Karpas-422 (cell line): Measurements from ENCODE around the gene PNPLA7. TPM values are rescaled to one million over a fixed set of nuclear protein-coding genes. Genes with fewer than 3 reads are reported as not detected.
"Not testable (repeated sequence)": the region's sequence is repeated elsewhere in the genome, so short reads cannot be mapped to it uniquely, and the experiment has no call there.

Experiments used
- DNase-seq: peaks from one replicate; pipeline ENCODE4 v3.0.0-alpha.2; 2015
- H2AFZ ChIP-seq: fragments of 200-600 bp; sonication (generic); 2 replicates; pipeline ENCODE4 v1.6.1; 2014; ENCODE audit warnings: antibody characterized with exemption, low read length, mixed read lengths
- H3K27ac ChIP-seq: fragments of 200-600 bp; sonication (generic); 2 replicates; pipeline ENCODE4 v1.5.1; 2014; ENCODE audit warnings: mild to moderate bottlenecking, low read length, moderate library complexity
- H3K27me3 ChIP-seq: fragments of 200-600 bp; sonication (generic); 2 replicates; pipeline ENCODE4 v1.6.1; 2014; ENCODE audit warnings: low read length, mixed read lengths
- H3K36me3 ChIP-seq: fragments of 200-600 bp; sonication (generic); 2 replicates; pipeline ENCODE4 v1.6.1; 2014; ENCODE audit warnings: low read length, mixed read lengths; ENCODE audit not compliant: insufficient read depth
- H3K4me1 ChIP-seq: fragments of 200-600 bp; sonication (generic); 2 replicates; pipeline ENCODE4 v1.6.1; 2014; ENCODE audit warnings: mild to moderate bottlenecking, low read length, mixed read lengths
- H3K4me2 ChIP-seq: fragments of 200-600 bp; sonication (generic); 2 replicates; pipeline ENCODE4 v1.6.1; 2014; ENCODE audit warnings: low read length, low read depth, mild to moderate bottlenecking; ENCODE audit not compliant: poor library complexity, severe bottlenecking
- H3K4me3 ChIP-seq: fragments of 200-600 bp; sonication (generic); 2 replicates; pipeline ENCODE4 v1.5.1; 2014; ENCODE audit warnings: mild to moderate bottlenecking, antibody characterized with exemption, low read length, mixed read lengths
- H3K79me2 ChIP-seq: fragments of 200-600 bp; sonication (generic); 2 replicates; pipeline ENCODE4 v1.6.1; 2014; ENCODE audit warnings: mild to moderate bottlenecking, low read length, mixed read lengths
- H3K9ac ChIP-seq: fragments of 200-600 bp; sonication (generic); 2 replicates; pipeline ENCODE4 v1.6.0; 2014; ENCODE audit warnings: low read length
- H3K9me2 ChIP-seq: fragments of 200-600 bp; sonication (generic), shearing (Covaris generic); replicated peaks from 2 replicates; pipeline ENCODE4 v1.6.0; 2014; ENCODE audit warnings: mild to moderate bottlenecking, low read length, moderate library complexity; ENCODE audit not compliant: insufficient read depth
- H3K9me3 ChIP-seq: fragments of 300-700, 200-600 bp; sonication (generic); 2 replicates; pipeline ENCODE4 v1.6.1; 2014; ENCODE audit warnings: low read length, mixed read lengths
- H4K20me1 ChIP-seq: fragments of 200-600 bp; sonication (generic); 2 replicates; pipeline ENCODE4 v1.6.1; 2014; ENCODE audit warnings: mild to moderate bottlenecking, antibody characterized with exemption, low read length, low read depth; ENCODE audit not compliant: insufficient read depth
- total RNA-seq: library from RNA; depleted of rRNA; stranded (reverse); fragments of >200 nt; shearing (Covaris generic); gene quantifications from 2 replicates; pipeline ENCODE4 v1.2.3, GENCODE V29; 2014; ENCODE audit warnings: low replicate concordance

PNPLA7 gene
- total RNA-seq, 1 experiment from 2014 or later, result 1.8 TPM

- not testable (repeated sequence) for H3K9me3 ChIP-seq, DNase-seq, H3K9ac ChIP-seq, H3K4me1 ChIP-seq, H3K27me3 ChIP-seq, H3K27ac ChIP-seq, H3K4me3 ChIP-seq, H3K36me3 ChIP-seq, H4K20me1 ChIP-seq, H3K4me2 ChIP-seq, H3K9me2 ChIP-seq, H3K79me2 ChIP-seq, H2AFZ ChIP-seq
Observed at GRCh38 chr9:137518661-137519459, 31.3 kb downstream of the PNPLA7 start.

DNA sequence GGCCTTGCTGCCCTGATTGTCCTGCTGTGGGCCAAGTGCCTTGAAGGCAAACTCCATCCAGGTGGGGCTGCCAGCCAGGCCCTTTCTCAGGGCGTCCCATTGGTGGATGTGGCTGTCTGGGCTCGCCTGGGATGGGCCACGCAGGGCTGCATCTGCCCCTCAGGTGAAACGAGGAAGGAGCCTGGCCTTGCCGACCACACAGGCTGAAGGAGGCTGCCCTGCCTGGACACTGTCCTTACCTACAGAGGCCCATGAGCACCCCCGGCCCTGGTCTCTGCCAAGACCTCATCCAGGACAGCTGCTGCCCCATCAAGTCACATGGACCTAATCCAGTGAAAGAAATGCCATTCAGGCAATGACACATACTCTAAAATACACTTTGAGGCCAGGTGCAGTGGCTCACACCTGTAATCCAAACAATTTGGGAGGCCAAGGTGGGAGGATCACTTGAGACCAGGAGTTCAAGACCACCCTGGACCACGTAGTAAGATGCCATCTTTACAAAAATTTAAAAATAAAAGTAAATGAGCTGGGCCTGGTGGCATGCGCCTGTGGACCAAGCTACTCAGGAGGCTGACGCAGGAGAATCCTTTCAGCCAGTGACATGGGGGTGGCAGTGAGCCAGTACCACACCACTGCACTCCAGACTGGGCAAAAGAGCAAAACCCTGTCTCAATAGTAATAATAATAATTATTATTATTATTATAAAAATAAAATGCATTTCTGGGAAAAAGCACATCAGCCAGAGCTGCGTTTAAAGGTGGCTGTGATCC lies 33.9 kb downstream of the PNPLA7 start:
- Histone ChIP-seq H4K20me1 (no peaks in the 10 kb centered on the region), H3K36me3 (no peaks in the 10 kb centered on the region), H3K9me3 (no peaks in the 10 kb centered on the region), H3K79me2 (no peaks in the 10 kb centered on the region), H3K27me3 (no peaks in the 10 kb centered on the region), H3K9me2 (no peaks in the 10 kb centered on the region), H3K4me3 (no peak overlapping the region), H3K4me2 (no peak overlapping the region), H3K9ac (no peak overlapping the region), H3K27ac (no peak overlapping the region), H2AFZ (no peak overlapping the region), H3K4me1 (no peaks in the 10 kb centered on the region)
- no peak for DNase-seq

DNA sequence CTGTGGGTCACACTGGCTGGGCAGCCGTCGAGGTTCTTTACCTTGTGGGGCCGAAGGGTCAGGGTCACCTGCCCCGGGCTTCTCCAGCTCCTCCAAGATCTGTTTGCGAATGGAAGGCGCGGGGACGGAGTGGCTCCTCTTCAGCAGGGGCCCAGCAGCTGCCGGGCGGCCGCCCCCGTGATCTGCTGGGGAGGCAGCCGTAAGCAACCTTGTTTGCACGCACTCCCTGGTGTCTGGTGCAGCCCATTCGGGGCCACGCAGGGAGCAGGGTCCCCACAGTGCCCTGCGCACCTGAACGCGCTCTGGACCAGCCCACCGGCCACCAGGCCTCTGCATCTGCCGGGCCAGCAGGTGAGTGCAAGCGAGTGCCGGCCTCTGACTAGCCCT lies 34.9 kb downstream of the PNPLA7 start:
- H3K27ac ChIP-seq, result no peak overlapping the region
- H3K4me3 ChIP-seq, result no peak overlapping the region
- DNase-seq, result no peak
- no peaks in the 10 kb centered on the region for H3K9me2 ChIP-seq
- H3K4me1 ChIP-seq, result no peaks in the 10 kb centered on the region
- no peak overlapping the region for H3K4me2 ChIP-seq
- H4K20me1 ChIP-seq, result no peaks in the 10 kb centered on the region
- H3K79me2 ChIP-seq, result no peaks in the 10 kb centered on the region
- no peaks in the 10 kb centered on the region for H3K9me3 ChIP-seq
- H3K9ac ChIP-seq, result no peak overlapping the region
- H3K27me3 ChIP-seq, result no peaks in the 10 kb centered on the region
- H3K36me3 ChIP-seq, result no peaks in the 10 kb centered on the region
- H2AFZ ChIP-seq, result no peak overlapping the region

- no peaks in the 10 kb centered on the region for H3K79me2 ChIP-seq
- H3K4me2 ChIP-seq, result no peak overlapping the region
- H3K27me3 ChIP-seq, result no peaks in the 10 kb centered on the region
- H2AFZ ChIP-seq, result no peak overlapping the region
- H3K4me3 ChIP-seq, result no peak overlapping the region
- H4K20me1 ChIP-seq, result no peaks in the 10 kb centered on the region
- H3K27ac ChIP-seq, result no peak overlapping the region
- H3K4me1 ChIP-seq, result no peaks in the 10 kb centered on the region
- H3K9me3 ChIP-seq, result no peaks in the 10 kb centered on the region
- no peak overlapping the region for H3K9ac ChIP-seq
- H3K36me3 ChIP-seq, result no peaks in the 10 kb centered on the region
- no peaks in the 10 kb centered on the region for H3K9me2 ChIP-seq
- no peak for DNase-seq
Observed at GRCh38 chr9:137514691-137515337, 35.4 kb downstream of the PNPLA7 start.

GRCh38 chr9:137513801-137514570 lies 36.2 kb downstream of the PNPLA7 start:
- H3K9me3 ChIP-seq, H3K4me3 ChIP-seq, H4K20me1 ChIP-seq, H3K4me2 ChIP-seq, H3K9me2 ChIP-seq, H3K36me3 ChIP-seq, DNase-seq, H3K4me1 ChIP-seq, H3K79me2 ChIP-seq, H3K27ac ChIP-seq, H3K27me3 ChIP-seq, H2AFZ ChIP-seq, H3K9ac ChIP-seq: not testable (repeated sequence)

DNA sequence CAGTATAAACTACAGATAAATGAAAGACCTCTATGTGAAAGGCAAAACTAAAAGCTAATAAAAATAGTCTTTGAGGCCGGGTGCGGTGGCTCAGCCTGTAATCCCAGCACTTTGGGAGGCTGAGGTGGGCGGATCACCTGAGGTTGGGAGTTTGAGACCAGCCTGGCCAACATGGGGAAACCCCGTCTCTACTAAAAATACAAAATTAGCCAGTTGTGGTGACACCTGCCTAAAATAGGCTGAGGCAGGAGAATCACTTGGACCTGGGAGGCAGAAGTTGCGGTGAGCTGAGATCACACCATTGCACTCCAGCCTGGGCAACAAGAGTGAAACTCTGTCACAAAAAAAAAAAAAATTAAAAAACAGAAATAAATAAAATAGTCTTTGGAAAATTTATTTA lies 37.1 kb downstream of the PNPLA7 start:
- H3K9me3 ChIP-seq, H3K9ac ChIP-seq, H2AFZ ChIP-seq, H3K4me2 ChIP-seq, H3K27ac ChIP-seq, H3K79me2 ChIP-seq, DNase-seq, H3K27me3 ChIP-seq, H3K4me1 ChIP-seq, H3K9me2 ChIP-seq, H3K4me3 ChIP-seq, H4K20me1 ChIP-seq, H3K36me3 ChIP-seq: not testable (repeated sequence)

DNA sequence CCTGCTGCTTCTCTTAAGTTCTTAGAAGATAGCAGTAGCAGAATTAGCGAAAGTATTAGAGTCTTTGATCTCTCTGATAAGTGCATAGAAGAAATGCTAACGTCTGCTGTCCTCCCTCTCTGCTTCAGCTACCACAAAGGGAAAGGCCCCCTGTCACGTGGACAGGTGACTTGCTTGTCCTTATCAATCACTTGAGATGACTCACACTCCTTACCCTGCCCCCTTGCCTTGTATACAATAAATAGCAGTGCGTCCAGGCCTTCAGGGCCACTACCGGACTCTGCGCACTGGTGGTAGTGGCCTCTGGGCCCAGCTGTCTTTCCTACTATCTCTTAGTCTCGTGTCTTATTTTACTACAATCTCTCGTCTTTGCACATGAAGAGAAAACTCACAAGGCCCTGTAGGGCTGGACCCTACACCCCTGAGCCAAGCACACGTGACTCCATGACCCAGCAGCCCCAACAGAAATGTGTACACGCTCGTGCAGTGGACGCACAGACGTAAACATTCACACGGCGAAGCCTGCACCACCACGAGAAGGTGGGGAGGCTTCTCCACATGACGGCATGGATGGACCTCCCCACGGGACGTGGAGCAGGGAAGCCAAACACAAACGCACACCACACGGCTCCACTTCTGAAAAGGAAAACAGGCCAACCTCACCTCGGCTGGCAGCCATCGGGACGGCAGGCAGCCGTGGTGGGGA lies 38.3 kb downstream of the PNPLA7 start:
- H3K36me3 ChIP-seq, result no peaks in the 10 kb centered on the region
- H3K79me2 ChIP-seq, result no peaks in the 10 kb centered on the region
- no peaks in the 10 kb centered on the region for H3K27me3 ChIP-seq
- H3K4me3 ChIP-seq, result no peak overlapping the region
- no peak overlapping the region for H3K27ac ChIP-seq
- DNase-seq, result no peak
- H4K20me1 ChIP-seq, result no peaks in the 10 kb centered on the region
- H2AFZ ChIP-seq, result no peak overlapping the region
- no peaks in the 10 kb centered on the region for H3K9me2 ChIP-seq
- no peak overlapping the region for H3K9ac ChIP-seq
- H3K4me1 ChIP-seq, result no peaks in the 10 kb centered on the region
- H3K4me2 ChIP-seq, result no peak overlapping the region
- H3K9me3 ChIP-seq, result no peaks in the 10 kb centered on the region
